ENCODE results near the gene C10orf71.

Gene C10orf71, protein sequence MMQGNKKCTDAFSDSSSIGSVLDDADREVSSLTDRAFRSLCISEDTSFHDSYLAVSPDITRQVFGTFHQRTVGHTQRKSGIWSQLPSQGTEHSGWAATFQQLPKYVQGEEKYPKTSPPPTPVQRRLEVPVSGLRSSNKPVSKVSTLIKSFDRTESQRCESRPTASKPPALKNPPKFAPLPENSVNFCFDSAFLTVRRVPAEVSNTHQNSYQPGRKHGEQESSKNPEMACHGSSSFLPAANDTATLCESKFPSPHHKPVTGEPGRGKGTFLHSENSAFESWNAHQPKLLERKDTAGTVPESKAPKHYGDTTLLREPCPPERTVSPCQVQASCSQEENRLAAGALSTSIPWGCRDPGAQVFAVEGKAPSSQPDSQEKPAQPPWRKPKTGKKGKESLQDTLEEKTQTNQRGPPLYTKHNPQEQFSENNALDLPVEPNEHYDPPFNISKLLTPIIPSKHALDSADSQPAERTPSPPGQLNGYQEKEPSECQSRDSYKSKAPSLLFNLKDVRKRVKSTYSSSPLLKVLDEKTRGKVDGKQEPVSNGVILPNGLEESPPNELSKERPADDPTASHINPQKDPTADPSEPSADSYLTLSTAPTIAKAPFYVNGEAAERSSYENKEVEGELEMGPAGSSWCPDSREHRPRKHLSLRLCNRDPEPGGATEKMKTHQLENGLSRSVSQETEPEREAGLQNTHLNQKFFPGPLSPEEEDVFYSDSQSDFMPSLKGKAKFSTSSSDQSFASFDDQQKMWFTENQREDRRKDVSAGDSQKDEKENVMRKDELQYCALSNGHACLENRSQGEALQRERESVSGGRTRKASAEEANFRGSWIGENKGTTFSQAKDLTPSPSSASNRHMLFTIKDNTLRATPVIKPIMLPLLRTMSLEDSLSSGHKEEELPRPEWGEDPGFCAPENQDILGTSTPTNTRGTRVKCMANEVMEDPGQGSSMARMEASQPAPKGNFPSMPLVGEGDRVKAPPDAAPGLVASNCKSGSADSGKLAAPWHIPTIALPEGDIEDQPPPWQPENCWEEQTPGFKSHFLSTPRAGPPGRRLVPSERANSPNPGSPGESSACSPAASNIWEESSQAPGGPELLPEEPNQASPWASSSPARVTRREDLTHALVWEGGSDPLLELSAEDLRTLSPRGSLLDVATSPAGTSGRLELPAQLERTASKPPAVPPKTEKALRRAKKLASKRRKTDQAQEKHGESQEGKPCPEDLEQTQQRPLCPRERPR (N-terminal part only)

DNA sequence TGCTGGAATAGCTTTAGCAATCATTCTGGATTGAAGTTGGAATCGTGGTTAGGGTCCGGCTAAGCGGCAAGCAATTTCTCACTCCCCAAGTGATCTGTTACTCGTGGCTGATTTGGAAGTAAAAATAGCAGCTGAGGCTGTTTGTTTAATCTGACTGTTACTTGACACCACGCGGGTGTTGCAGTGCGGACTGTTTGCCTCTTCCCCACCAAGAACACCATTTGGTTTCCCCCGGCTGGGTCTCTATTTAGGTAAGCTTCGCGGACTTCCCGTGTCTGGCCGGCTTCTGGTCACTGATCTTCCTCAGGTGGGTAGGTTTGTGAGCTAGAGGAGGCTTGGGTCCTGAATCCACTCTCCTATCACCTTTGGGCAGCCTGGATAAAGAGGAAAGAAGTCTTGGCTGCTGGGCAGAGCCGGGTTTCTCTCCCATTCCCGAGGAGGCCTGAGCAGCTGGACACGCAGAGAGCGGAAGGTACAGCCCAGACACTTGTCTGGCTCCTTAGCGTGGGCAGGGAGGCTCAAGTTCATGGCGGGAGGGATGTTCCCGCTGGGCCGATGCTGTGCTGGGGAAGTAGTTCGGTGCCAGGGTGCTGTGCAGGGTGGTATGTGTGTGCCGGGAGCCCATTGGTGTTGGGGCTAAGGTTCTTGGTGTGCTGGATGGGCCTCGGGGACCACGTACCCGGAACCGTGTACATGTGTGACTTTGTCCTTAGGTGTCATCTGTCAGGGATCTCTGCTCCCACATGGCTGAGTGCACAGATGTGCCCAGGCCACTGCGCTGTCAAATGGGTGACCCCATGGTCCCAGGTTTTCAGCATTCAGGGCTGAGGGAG is at the start of gene C10orf71:
TSS of gene C10orf71 (plus strand) at position 188 of the 833 bp plus-strand sequence. CDS start 23,376 bp downstream, outside the sequence.
- DNase-seq = no peak

GRCh38 chr10:49252313-49253034 is 46.5 kb upstream of the C10orf71 start:
- no peak for DNase-seq

GRCh38 chr10:49253340-49253906 is 45.5 kb upstream of the C10orf71 start:
- DNase-seq = no peak

GRCh38 chr10:49254150-49254549 is 44.8 kb upstream of the C10orf71 start:
- DNase-seq = no peak

GRCh38 chr10:49254556-49255318 is 44.2 kb upstream of the C10orf71 start:
- no peak for DNase-seq

DNA sequence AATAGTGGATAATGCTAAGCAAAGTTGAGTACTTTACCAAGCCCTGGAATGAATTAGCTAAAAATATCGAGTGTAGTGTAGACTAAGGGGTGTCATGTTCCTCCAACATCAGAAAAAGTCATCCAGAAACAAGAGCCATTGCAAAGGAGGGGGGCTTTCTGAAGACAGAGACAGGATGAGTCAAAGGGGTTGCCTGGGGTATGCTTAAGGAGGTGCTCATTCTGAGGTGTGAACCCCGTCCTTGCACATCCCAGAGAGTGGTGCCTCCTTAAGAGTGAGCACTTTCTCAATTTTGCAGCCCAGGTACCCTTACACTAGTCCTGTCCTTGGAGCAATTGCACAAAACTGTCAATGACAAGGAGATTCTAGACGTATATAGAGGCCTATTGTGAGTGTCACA is 43.1 kb upstream of the C10orf71 start:
- no peak for DNase-seq

GRCh38 chr10:49257154-49257553 is 41.8 kb upstream of the C10orf71 start:
- DNase-seq = no peak

DNA sequence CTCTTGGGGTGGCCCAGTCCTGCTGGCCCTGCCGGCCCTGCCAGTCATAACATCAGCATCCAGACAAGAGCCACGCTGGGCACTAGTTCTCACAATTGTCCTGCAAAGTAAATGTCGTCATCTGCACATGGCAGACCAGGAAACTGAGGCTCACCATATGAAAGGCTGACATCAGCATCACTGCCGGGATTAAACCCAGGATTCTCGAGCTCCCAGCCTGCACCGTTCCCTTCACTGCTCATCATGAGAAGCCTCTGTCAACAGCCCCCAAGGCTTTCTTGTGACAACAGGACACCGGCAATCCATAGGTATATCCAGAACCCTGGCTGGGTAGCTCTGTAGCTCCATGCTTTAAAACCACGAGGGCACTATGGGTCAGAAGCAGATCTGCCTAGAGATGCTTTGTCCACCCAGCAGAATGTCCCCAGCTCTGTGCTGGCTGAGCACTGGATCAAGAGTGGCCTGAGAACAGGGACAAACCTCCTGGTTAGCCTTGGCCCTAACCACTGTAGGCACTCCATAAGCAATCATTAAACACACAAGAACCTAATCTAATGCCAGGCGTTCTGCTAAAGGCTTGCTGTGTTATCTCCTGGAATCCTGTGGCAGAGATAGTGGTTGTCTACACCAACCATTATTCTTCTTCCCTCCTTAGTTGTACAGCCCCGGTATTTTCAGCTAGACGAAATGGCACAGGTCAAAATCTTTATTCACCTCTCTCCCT is 41.2 kb upstream of the C10orf71 start:
- no peak for DNase-seq

GRCh38 chr10:49258350-49258683 is 40.7 kb upstream of the C10orf71 start:
- DNase-seq = no peak

DNA sequence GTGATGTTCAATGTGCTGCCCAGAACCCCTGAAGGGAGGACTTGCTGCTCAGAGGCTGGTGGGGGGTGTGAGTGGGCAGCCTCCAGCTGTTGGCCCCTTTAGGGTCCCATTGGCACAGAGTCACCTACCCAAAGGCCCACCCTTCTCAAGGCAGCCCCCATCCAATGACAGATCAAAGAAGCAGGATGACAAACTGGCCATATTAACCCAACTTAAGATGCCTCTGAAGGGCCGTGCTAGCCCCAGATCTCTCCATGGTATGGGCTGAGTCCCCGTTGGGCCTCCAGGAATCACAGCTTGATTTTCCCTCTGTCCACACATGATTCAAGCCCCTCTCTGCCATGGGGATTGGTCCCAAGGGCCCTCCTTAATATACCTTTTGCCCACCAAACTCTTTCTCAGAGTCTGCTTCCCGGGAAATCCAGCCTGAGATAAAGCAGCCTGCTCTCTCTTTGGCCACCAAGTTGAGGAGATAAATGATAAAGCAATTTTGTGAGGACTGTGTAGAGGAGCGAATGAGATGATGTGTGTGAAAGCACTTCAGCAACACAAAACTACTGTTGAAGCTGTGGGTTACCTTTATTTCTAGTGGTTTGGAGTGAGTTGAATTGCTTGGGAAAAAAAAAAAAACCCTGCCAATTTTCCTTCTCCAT is 38.2 kb upstream of the C10orf71 start:
- DNase-seq = no peak

GRCh38 chr10:49263591-49263990 is 35.4 kb upstream of the C10orf71 start:
- DNase-seq = no peak

DNA sequence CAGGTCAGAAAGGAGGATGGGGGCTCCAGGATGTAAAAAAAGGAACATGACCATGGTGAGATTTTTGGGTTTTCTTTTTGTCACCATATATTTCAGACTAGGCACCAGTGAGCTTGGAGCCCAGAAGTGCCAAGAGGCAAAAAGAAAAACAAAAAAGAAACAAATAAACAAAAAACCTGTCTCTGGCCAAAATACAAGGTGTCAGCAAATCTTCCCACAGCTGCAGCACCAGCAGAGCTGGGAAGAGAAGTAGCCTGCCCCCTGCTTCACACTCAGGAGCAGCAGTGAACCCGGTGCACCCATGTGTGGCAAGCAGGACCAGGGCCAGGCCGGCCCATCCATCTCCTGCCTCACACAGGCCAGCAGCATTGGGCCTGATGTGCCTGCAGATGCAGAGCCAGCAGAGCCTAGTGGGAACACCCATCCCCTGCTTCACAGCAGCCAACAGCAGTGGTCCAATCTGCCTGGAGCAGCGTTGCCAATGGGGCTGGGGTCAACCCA is 34.7 kb upstream of the C10orf71 start:
- no peak for DNase-seq

DNA sequence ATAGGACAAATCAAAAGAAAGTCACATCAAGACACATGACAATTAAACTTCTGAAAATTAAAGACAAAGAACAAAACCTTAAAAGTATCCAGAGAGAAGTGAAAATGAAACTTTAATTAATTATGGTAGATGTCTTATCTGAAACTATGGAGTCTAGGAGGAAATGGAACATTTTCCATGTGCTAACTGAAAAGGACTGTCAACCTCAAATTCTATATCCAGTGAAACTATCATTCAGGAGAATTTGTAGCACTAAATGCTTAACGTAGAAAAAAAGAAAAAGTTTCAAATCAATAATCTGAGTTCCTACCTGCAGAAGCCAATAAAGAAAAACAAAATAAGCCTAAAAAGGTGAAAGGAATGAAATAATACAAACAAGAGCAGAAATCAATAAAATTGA is 33.1 kb upstream of the C10orf71 start:
- no peak for DNase-seq

DNA sequence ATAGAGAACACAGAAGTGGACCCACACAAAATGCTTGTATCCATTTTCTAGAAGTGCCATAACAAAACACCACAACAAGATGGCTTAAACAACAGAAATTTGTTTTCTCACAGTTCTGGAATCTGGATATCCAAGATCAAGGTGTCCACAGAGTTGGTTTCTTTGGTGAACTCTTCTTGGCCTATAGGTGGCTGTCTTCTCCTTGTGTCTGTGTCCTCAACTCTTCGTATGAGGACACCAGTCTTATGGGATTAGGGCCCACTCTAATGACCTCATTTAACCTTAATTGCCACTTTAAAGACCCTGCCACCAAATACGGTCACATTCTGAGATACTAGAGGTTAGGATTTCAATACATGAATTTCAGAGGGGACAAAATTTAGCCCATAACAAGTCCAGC is 30.8 kb upstream of the C10orf71 start:
- no peak for DNase-seq

- no peak for DNase-seq
Measured at GRCh38 chr10:49269523-49269922, 29.4 kb upstream of the C10orf71 start.

- no peak for DNase-seq
Measured at GRCh38 chr10:49270565-49270964, 28.4 kb upstream of the C10orf71 start.

GRCh38 chr10:49271346-49271745 is 27.6 kb upstream of the C10orf71 start:
- no peak for DNase-seq

GRCh38 chr10:49272251-49273081 is 26.5 kb upstream of the C10orf71 start:
- DNase-seq = no peak
